MCF 10A (cell line): ENCODE data around the gene PRKG1. TPM values are rescaled to one million over a fixed set of nuclear protein-coding genes. Genes with fewer than 3 reads are reported as not detected.
"Not testable (repeated sequence)": the region's sequence is repeated elsewhere in the genome, so short reads cannot be mapped to it uniquely, and the experiment has no call there.

Source experiments
- BruUV-seq: library from RNA; stranded (reverse); fragments of 400-500 nt; replicated peaks from 2 replicates; lab custom pipeline; 2021; lab: Mats Ljungman, UMichigan
- CTCF ChIA-PET: fragments of 300-600 bp; sonication (Branson Sonifier 250); formaldehyde crosslinking; extraction: SDS; loops from one replicate; lab custom pipeline; 2021; ENCODE audit warnings: antibody characterized with exemption, inconsistent platforms; lab: Yijun Ruan, JAX
- POLR2A ChIA-PET: fragments of 300-600, 350-650 bp; sonication (Branson Sonifier 250); formaldehyde crosslinking; extraction: SDS; loops from one replicate; lab custom pipeline; 2020; ENCODE audit warnings: antibody characterized with exemption, inconsistent platforms; lab: Yijun Ruan, JAX
- DNase-seq: peaks from one replicate; pipeline ENCODE4 v3.0.0-alpha.2; 2018; ENCODE audit not compliant: unreplicated experiment
- H3K27ac Mint-ChIP-seq: one replicate; pipeline ENCODE4 v1.8.0; 2022; ENCODE audit warnings: mild to moderate bottlenecking, low read depth, mixed read lengths; ENCODE audit not compliant: unreplicated experiment
- H3K27me3 Mint-ChIP-seq: one replicate; pipeline ENCODE4 v1.8.0; 2022; ENCODE audit warnings: mixed read lengths; ENCODE audit not compliant: insufficient read depth, unreplicated experiment
- H3K36me3 Mint-ChIP-seq: one replicate; pipeline ENCODE4 v1.8.0; 2022; ENCODE audit warnings: mild to moderate bottlenecking, moderate library complexity, mixed read lengths; ENCODE audit not compliant: insufficient read depth, unreplicated experiment
- H3K4me1 Mint-ChIP-seq: one replicate; pipeline ENCODE4 v1.8.0; 2022; ENCODE audit warnings: mixed read lengths; ENCODE audit not compliant: insufficient read depth, unreplicated experiment
- H3K4me3 Mint-ChIP-seq: one replicate; pipeline ENCODE4 v1.8.0; 2022; ENCODE audit warnings: mild to moderate bottlenecking, moderate library complexity, mixed read lengths; ENCODE audit not compliant: unreplicated experiment
- H3K9me3 Mint-ChIP-seq: one replicate; pipeline ENCODE4 v1.8.0; 2022; ENCODE audit warnings: mixed read lengths; ENCODE audit not compliant: unreplicated experiment
- intact Hi-C: fragments of 100-400 bp; cut with micrococcal nuclease; formaldehyde crosslinking; loops from 2 replicates; pipeline ENCODE4 v1.14.1; 2022
- total RNA-seq: library from RNA; stranded (reverse); gene quantifications from 2 replicates; pipeline ENCODE4 v1.2.3, GENCODE V29; 2022
- TF ChIP-seq, protein P1 (sequence below): fragments of 200-600 bp; IDR thresholded peaks from one replicate; pipeline ENCODE4 v1.8.0; 2022; ENCODE audit warnings: antibody characterized with exemption, mild to moderate bottlenecking; ENCODE audit not compliant: unreplicated experiment

The PRKG1 gene
- total RNA-seq, 1 experiment from 2014 or later, result 0.09 TPM

DNA sequence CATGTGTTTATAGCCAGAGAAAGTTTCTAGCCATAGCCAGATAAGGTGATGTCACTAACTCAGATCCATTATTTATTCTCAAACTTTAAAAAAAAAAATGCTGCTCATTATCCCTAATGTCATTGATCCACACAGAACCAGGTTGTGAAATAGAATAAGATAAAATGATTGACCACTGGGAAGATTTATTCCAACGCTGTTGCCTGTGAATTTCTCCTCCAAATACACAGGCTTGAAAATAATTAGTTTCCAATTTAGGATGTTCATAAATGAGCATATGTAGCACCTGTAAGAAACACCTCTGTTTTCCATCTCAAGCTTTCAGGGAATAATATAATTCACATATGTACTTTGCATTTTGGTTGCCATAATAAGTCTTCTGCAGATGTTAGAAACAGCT lies 956.7 kb downstream of the PRKG1 start:
- CTCF ChIA-PET, result no interaction called here
- no TSS peak for BruUV-seq

DNA sequence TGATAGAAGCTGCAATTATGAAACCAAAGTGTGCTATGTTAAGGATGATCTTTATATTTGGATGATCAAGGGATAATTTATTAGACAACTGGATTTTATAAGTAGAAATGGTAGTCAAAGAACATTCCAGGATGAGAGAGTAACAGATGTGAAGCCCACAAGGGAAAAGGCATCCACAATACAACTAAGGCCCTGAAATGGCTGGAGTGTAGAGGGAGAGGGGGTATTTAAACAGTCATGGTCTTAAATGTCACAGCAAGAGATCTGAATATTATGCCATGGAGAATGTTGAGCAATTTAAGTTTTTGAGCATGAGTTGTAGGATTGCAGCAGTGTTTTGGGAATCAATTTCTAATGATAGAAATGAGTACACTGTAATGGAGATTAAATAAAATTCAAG lies 957.5 kb downstream of the PRKG1 start:
- ChIA-PET POLR2A (no interaction called here), CTCF (no interaction called here)
- Mint-ChIP-seq H3K9me3 (no peaks in the 10 kb centered on the region), H3K27ac (no peak overlapping the region), H3K4me1 (no peaks in the 10 kb centered on the region), H3K36me3 (no peaks in the 10 kb centered on the region), H3K27me3 (peaks cover 14% of the 10 kb centered on the region), H3K4me3 (no peak overlapping the region)
- DNase-seq, result no peak
- intact Hi-C loops, result no loop called here
- TF ChIP-seq, protein P1, sequence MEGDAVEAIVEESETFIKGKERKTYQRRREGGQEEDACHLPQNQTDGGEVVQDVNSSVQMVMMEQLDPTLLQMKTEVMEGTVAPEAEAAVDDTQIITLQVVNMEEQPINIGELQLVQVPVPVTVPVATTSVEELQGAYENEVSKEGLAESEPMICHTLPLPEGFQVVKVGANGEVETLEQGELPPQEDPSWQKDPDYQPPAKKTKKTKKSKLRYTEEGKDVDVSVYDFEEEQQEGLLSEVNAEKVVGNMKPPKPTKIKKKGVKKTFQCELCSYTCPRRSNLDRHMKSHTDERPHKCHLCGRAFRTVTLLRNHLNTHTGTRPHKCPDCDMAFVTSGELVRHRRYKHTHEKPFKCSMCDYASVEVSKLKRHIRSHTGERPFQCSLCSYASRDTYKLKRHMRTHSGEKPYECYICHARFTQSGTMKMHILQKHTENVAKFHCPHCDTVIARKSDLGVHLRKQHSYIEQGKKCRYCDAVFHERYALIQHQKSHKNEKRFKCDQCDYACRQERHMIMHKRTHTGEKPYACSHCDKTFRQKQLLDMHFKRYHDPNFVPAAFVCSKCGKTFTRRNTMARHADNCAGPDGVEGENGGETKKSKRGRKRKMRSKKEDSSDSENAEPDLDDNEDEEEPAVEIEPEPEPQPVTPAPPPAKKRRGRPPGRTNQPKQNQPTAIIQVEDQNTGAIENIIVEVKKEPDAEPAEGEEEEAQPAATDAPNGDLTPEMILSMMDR, result no peak
- no TSS peak for BruUV-seq

More for the DNA sequence above, 956.7 kb downstream of the PRKG1 start:
- no peak for DNase-seq
- no peaks in the 10 kb centered on the region for H3K9me3 Mint-ChIP-seq
- H3K27me3 Mint-ChIP-seq, result peaks cover 14% of the 10 kb centered on the region
- TF ChIP-seq, protein P1, result no peak
- POLR2A ChIA-PET, result no interaction called here
- H3K4me1 Mint-ChIP-seq, result no peaks in the 10 kb centered on the region
- no peaks in the 10 kb centered on the region for H3K36me3 Mint-ChIP-seq
- intact Hi-C loops, result no loop called here
- no peak overlapping the region for H3K4me3 Mint-ChIP-seq
- H3K27ac Mint-ChIP-seq, result no peak overlapping the region

DNA sequence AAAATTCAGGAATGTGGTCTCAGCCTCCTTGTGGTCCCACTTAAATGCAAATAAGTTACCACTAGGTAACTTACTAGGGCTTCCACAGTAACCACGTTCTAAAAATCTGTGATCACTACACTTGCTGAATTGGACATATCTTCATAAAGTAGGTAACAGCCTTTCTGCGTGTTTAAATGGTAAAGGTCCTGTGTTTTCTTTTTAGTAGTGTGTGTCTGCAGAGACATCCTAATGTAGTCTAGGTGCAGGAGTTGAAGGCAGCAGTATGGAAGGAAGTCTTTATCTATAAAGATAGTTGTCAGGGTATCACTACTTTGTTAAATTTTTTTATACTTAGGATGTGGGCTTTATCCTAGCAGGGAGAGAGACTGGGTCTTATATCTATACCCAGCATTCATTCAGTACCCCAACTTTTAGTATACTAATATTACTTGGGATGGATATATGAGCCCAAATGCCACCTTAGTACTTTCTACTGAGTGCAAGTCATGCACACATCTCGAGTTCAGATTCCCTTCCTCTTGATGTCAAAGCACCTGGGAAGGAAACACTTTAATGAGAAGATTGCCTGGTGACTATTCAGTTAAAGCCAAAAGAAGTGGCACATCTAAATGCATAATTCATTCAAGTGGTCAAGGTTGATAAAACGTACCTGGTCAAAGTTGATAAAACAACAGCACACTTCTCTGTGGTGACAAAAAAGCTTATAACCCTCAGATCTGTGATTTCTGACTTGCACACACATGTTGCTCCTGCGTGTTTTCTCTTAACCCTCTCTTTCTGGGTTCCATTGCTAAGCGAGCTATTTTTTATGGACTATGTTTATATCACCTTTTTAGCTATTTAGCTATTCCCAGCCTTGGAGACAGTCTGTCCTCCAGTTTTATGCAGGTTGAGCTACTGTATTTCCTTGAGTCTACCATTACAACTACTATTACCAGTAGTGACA lies 958.7 kb downstream of the PRKG1 start:
- H3K27ac Mint-ChIP-seq, result no peak overlapping the region
- BruUV-seq, result no TSS peak
- H3K9me3 Mint-ChIP-seq, result no peaks in the 10 kb centered on the region
- H3K27me3 Mint-ChIP-seq, result peaks cover 16% of the 10 kb centered on the region
- CTCF ChIA-PET, result interaction anchor here (0.6 kb wide), 1 partner anchor 578 kb away, joined by 3 read pairs; no protein-coding TSS in a partner anchor
- intact Hi-C loops, result no loop called here
- no peaks in the 10 kb centered on the region for H3K4me1 Mint-ChIP-seq
- no peaks in the 10 kb centered on the region for H3K36me3 Mint-ChIP-seq
- no peak for DNase-seq
- POLR2A ChIA-PET, result no interaction called here
- TF ChIP-seq, protein P1, result no peak
- no peak overlapping the region for H3K4me3 Mint-ChIP-seq

DNA sequence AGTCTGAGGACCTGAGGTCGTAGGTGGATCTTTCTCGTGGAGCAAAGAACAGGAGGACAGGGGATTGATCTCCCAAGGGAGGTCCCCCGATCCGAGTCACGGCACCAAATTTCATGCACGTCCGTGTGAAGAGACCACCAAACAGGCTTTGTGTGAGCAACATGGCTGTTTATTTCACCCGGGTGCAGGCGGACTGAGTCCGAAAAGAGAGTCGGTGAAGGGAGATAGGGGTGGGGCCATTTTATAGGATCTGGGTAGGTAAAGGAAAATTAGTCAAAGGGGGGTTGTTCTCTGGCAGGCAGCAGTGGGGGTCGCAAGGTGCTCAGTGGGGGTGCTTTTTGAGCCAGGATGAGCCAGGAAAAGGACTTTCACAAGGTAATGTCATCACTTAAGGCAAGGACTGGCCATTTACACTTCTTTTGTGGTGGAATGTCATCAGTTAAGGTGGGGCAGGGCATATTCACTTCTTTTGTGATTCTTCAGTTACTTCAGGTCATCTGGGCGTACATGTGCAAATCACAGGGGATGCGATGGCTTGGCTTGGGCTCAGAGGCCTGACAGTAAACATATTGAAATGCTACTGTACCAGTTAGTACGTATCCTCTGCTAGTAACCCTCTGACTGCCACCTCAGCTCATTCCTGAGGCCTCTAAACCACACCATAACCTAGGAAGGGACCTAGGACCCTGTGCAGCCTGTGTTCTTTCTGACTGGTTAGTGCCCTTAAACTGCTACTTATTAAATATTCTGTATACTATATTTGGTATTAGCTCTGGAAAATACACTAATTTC lies 964.9 kb downstream of the PRKG1 start:
- BruUV-seq, H3K36me3 Mint-ChIP-seq, H3K9me3 Mint-ChIP-seq, POLR2A ChIA-PET, intact Hi-C loops, H3K4me3 Mint-ChIP-seq, H3K4me1 Mint-ChIP-seq, H3K27ac Mint-ChIP-seq, DNase-seq, CTCF ChIA-PET: not testable (repeated sequence)
- H3K27me3 Mint-ChIP-seq, result peaks cover 46% of the 10 kb centered on the region
